AG08395 (cell line): Measurements from ENCODE around the gene DENND1A.

ENCODE experiments used
- DNase-seq: peaks from one replicate; pipeline ENCODE4 v3.0.0; 2012; ENCODE audit warnings: mixed read lengths, low spot score

The DENND1A gene

DNA sequence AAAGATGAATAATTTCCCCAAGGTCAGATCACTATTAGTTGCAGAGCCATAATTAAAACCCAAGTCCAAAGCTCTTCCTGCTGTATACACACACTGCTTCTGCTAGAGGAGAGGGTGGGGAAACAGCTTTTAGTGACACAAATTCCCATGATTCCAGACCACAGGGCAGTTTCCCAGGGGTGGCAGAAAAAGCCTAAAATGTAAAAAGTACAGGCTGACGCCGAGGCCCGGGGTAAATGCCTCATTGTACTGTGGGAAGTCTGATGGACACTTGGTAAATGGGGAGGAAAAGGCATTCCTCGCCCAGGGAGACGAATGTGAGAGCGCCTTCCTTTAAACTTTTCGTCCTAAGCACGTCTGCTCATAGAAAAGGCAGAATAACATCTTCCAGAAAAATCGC lies 65.7 kb downstream of the DENND1A start:
- no peak for DNase-seq

DNA sequence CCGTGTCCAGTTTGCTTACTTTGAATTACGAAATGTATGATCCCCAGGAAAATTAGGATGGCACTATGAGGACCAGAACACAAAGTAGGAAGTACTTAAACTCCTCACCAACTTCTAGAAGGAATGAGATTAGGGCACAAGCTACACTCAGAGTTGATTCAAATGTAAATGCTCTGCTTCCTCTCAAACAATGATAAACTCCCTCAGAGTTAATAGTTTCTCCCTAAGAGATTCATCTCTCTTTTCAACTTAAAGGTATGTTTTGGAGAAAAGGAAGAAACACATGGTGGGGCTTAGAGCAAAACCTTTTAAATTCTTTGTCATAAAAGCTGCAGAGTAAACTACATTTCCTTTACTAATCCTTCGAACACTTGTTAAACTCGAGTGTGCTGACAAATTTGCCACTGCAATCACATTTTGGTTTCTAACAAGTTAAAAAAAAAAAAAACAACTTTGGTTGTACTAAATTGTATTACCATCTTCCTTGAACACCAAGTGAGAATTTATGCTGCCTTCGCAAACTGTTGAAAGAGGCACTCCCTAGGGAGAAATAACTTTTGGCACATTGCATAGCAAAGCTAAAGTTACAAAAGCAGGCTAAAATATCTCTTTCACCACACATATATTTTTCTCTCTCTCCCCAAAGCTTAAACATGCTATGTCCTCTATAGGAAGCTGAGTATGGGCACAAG lies 66.6 kb downstream of the DENND1A start:
- DNase-seq = peak; percentile 3

DNA sequence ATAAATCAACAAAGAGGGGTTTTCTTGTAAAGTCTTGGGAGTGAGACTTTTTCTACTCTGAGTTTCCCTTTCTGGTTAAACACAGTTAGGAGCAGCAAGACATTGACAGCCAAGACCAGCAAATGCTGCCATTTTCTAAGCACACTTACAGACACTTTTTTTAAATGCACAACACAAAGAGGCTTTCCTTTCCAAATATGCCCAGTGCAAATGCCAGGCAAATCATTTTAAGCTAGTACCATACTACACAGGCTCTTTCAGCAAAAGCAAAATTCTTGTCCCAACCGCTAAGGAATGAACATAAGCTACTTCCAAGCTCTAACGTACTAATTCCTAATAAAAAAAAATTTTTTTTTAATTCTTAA lies 68.2 kb downstream of the DENND1A start:
- no peak for DNase-seq

DNA sequence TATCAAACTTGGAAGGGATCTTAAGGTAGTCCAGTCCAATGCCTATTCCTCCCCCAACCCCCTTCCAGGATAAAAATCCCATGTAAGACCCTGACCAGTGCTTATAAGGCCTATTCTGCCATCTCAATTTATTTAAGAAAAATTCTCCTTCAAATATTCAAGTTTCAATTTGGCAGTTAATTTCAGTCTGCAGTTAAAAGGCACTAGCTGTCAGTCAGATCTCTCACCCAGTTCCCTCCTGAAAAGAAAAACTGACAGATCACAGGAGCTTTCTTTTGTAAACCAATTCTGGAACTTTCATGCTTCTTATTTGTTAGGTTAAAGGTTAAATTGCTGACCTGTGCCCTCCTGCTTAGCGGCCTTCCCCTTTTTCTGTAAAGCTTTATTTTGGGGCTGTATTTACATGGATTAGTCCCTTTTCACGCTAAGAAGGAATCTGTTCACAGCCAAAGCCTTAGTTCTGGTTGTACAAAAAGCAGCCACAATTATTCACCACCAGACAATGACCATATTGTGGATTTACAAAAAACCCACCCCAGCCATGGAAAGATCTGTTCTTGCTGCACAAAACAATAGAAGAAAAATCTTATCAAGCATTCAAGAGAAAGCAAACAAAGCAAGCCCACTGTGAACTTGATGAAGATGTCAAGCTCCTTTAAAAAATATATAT lies 68.7 kb downstream of the DENND1A start:
- DNase-seq = no peak

DNA sequence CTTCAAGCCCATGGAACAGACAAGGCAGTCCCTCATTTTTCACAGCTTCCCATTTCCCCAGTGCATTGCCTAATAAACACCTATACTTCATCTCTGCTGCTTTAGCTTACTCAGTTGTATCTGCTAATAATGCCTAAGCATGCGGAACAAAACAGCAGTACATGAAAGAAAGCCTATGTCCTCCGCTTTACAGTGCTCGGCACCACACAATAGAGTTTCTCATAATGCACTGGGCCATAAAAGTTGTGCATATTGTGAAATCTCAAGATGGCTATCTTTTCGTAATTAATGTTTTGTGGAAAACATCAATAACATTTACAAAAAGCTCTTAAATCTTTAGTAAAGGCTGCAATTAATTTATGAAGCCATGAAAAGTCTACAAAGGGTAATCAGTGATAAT lies 69.3 kb downstream of the DENND1A start:
- DNase-seq = no peak

DNA sequence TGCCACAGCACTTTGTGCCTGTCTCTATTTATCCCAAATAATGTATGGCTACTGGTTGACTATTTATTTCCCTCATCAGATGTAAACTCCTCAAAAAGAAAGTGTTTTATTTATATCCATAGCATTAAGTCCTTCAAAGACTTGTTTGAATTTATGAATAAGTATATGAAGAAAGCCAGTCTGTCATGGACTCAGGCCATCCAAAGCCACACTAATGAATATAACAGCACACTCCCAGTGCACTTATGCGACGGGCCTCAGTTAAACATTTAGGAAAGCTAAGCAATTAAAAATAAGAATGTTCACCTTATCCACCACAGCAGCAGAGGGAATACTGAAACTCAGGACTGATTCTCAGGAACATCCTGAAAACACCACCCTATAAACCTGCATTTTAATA lies 77.5 kb downstream of the DENND1A start:
- DNase-seq = no peak

DNA sequence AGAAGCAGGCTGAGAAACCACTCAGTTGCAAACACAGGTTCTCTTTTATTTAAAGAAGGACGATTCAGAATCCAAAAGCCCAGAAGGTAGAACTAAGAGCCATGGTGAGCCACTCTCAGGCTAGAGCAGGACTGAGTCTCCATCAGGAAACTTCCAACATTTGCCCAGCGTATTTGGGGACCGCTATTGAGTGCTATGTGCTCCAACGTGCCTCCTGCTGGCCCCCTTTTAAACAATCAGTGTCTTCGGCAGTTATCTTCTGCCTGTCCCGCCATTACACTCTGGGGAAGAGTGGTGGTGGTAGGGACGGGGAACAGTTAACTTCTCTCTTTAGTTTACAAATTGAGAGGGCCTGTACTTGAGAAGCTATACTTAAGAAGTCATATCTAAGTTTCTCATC lies 78.1 kb downstream of the DENND1A start:
- DNase-seq = no peak

DNA sequence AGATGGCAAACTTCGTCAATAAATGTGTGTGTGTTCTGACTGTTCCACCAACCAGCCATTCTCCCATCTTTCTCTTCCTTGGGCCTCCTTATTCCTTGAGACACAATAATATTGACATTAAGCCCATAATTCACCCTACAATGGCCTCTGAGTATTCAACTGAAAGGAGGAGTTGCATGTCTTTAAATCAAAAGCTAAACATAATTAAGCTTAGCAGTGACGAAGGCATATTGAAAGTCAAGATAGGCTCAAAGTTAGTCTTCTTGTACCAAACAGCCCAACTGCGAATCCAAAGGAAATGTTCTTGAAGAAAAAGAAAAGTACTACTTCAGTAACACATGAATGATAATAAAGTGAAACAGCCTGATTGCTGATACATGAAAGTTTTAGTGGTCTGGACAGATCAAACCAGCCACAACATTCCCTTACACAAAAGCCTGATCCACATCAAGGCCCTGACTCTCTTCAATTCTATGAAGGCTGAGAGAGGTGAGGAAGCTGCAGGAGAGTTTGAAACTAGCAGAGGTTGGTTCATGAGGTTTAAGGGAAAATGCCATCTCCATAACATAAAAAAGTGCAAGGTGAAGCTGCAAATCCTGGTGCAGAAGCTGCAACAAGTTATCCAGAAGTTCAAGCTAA lies 81.4 kb downstream of the DENND1A start:
- no peak for DNase-seq

DNA sequence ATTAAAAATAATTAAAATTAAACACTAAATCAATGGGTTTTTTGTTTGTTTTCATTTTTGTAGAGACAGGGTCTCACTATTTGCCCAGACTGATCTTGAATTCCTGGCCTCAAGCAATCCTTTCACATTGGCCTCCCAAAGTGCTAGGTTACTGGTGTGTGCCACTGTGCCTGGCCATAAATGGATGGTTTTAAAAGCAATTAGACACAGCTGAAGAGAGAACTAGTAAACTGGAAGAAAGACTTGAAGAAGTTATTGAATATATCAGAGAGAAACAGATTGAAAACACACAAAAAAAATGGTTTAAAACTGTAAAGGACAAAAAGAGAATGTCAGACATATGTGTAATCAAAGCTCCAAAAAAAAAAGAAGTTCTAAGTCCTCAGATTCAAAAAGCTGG lies 83.0 kb downstream of the DENND1A start:
- no peak for DNase-seq

DNA sequence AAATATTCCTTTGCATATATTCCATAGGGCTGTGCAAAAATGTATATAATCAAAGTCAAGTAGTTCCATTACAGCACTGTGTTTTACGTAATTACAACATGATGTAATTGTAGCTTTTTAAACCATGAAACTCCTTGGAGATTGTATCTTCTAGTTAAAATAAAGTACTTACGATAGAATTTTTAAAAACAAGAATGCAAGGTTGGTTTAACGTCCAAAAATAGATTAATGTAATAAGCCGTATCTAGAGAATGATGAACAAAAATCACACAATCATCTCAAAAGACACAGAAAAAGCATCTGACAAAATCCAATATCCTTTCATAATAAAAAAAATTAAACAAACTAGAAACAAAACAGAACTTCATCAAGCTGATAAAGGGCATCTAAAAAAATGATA lies 86.2 kb downstream of the DENND1A start:
- DNase-seq = no peak

DNA sequence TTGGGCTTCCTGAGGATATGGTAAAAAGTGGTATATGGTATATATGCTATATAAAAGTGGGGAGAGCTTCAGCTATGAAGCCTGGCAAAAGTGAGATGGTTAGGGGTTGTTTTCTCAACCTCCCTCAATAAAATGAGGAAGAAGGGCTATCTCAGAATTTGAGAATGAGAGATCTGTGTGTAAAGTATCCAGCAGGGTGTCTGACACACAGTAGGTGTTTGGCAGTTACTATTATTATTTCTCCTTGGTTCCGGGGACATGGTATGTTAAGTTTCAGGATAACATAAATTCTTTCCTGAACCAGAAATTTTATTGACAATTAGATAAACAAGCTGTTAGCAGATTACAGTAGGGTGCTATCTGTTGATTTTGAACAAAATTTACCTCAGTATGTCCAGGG lies 94.1 kb downstream of the DENND1A start:
- no peak for DNase-seq

DNA sequence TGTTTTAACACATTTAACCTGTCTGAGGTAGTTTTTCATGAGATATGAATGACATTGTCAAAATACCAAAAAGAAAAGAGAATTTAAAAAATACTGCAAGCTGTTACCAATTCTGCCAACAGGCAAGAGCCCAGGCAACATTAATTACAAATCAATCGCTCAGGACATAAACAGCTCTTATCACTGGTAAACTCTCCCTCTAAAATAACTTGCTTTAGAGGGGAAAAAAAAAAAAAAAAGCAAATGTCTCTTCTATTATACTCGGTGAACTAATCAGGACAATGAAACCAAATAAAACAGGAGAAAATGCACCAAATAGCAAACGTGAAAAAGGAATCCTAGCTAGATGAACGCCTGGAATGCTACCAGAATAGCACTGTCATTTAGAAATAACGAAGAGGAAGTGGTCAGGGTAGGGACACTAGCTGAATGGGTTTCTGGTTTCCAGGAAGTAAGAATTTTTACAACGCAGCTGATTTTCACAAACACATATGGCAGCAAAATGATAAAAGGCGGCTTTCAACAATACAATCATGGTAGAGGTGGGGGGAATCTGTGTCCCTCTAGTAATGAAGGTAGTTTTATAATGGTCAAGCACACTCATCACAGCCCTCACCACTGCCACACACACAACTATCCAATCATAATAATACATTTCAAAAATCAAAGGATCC lies 94.9 kb downstream of the DENND1A start:
- DNase-seq = peak; percentile 62

DNA sequence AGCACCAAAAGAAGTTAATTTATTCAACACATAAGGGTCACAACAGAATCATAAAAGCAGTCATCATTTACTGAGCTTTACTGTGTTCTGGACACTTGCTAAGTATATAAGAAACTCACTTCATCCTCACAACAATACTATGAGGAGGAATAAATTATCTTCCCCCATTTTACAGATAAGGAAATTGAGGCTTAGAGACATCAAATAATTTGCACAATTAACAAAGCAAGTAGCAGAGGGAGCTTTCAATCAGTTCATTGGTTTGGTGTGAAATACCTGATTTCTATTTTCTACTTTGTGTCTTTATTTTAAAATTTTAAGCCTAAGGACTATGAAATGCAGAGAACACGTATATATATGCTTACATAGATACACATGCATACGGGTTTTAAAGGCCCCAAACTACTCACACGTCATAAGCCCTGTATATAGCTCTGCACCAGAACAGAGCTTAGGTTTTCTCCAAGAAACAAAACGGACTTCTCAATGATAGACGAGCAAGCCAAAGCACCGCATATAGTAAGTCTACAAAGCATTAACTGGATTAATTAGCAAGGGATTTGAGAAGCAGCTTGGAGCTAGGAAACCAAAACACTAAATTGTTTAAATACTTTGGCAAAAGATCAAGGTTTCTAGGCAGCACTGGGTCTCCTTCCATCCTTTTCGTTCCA lies 95.6 kb downstream of the DENND1A start:
- DNase-seq = peak; percentile 7

DNA sequence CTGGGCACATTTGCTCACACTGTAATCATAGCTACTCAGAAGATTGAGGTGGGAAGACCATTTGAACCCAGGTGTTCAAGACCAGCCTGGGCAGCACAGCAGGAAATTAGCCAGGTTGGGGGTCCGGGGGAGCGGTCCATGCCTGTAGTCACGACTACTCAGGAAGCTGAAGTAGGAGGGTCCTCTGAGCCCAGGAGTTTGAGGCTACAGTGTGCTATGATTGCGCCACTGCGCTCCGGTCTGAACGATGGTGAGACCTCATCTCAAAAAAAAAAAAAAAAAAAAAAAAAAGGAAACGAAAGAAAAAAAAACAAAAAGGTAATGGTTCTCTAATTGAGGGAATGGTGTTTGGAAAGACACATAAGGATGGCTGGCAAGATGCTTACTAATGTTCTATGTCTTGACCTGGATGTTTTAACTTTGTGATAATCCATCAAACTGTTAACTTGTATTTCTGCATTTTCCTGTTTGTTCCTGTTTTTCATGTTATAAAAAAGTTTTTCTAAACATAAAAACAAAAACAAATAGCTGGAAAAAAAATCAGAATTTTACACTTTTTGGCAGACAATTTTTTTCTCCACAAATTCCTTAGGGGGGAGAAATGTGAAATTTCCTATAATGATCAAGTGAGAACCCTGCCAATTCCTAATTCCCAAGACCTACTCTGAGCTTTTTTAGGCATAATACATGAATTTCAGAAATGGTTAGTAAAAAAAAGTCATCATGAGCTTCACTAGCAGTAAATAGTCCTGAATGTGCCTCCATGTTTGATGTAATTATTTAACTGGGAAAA lies 96.9 kb downstream of the DENND1A start:
- DNase-seq = no peak

DNA sequence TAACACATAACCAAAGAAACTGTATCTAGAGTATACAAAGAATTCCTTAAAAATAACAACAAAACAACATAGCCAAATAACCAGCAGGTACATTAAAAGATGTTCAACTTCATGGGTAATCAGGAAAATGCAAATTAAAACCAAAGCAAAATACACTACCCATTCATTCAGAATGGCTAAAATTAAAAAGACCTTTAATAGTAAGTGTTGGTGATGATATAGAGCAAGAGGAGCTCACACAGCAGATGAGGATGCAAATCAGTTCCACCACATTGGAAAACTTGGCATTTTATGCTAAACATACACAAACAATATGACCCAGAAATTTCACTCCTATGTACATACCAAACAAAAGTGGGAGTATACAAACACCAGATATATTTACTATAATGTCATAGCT lies 97.8 kb downstream of the DENND1A start:
- DNase-seq = no peak

DNA sequence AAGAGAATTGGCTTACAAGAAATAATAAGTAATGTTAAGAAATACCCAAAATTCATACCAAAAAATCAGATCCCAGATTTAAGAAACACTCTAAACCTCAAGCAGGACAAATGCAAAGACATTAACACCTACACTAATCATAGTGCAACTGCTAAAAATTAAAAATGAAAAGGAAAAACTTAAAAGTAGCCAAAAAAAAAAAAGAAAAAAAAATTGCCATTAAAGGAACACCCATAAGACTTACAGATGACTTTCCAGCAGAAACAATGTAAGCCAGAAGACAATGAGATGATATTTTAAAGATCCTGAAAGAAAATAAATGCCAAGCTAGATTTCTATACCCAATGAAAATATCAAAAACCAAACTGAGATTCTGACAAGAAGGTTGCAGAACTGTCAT lies 101.5 kb downstream of the DENND1A start:
- no peak for DNase-seq

DNA sequence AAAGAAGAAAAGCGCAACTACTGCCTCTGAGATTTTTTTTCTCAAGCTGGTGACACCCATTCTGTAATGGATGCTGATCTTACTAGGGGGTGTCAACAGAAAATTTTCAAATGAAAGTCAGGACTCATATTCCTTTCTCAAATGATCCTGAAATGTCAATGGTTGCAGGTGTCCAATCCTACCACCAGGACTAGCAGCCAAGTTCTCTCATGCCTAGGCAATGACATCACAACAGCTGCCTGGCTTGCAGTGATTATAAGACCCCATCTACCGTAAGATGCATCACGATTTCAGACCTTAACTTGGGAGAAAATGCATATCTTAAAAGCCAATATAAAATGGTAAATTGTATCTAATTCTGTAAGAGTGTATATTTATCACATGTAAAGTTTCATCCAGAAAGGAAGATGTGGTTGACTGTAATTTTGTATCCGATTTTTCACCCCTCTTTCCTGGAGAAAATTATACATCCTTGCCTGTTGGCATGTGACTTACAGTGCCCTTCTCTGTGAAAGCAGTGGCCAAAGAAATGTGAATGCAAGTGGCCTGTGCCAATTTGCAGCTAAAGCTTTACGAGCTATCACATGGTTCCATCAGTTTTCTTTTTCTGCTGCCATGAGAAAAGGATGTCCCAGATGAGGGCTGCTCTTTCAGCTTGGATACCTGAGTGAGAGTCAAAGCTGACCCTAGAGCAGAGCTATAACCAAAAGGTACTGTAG lies 104.4 kb downstream of the DENND1A start:
- no peak for DNase-seq

DNA sequence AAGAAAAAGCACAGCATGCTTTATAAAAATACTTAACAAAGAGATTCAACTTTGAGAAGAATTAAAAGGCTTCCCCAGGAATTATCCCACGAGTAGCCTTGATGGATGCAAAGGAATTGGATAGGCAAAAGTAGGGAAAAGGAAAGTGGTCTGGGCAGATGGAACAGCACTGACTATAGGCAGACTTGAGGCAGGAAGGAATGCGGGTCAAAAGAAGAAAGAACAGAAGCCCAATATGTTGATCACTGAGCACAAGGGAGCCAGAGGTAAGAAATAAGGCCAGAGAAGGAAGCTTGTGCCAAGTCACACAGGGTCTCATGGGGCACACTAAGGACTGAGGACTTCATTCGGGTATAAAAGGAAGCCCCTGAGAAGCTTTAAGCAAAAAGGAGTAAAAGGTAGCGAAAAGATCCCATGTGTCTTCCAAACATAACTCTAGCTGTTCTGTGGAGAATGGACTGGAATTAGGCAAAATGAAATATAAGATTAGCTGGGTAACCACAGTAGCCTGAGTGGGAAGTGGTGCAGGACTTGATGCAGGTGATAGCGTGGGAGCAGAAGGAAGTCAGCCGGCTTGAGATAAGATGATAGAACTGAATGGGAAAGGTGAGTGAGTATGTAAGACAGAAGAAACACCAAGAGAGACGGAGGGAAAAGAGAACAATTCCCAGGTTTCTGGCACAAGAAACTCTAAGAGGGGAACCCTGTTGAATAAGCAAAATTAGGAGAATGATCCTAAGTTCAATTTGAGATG lies 106.6 kb downstream of the DENND1A start:
- DNase-seq = no peak

DNA sequence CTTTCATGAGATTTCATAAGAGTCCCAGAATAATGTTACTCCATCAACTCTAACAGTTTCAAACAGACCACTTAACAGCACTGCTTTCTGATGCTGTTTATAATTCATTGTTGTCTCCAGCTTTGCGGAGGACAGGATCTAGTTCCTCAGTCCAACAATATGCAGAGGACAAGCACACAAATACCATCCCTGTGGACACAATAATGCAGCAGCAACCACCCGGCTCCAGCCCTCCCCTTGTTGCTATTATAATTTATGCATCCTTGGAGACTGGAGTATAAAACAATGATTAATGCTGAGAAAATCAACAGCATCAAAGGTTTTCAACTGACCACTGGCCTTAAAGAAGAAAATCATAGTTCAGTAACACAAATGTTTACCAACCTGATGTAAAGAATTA lies 108.3 kb downstream of the DENND1A start:
- no peak for DNase-seq

DNA sequence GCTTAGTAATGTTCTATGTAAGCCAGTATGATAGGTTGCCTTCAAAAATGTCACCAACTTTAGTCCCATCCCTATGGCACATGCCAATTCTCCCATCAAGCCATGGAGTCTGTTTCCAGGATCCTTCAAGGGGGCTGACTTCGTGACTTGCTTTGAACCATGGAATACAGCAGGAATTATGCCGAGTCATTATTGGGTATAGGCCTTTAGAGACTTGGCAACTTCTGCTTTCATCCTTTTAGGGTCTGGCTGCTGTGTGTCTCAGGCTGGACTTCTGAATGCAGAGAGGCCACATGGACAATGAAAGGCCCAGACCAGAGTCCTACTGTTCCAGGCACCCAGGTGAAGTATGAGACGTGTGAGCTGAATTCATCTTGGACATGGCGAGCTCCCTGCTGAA lies 109.8 kb downstream of the DENND1A start:
- DNase-seq = no peak
